GM21423 (cell line): Measurements from ENCODE around the gene RBCK1.
"Not testable (repeated sequence)": the region's sequence is repeated elsewhere in the genome, so short reads cannot be mapped to it uniquely, and the experiment has no call there.

ENCODE experiments used
- ATAC-seq: cut with Tn5 transposase; IDR thresholded peaks from one replicate; pipeline ENCODE4 v1.9.1; 2021; ENCODE audit warnings: mild to moderate bottlenecking, moderate library complexity; ENCODE audit not compliant: unreplicated experiment

RBCK1 gene

GRCh38 chr20:407953-408842 is at the start of gene RBCK1:
RBCK1 (plus strand) TSS chr20:408299; CDS start chr20:408758, 459 bp downstream.
- ATAC-seq = peak; percentile 67

GRCh38 chr20:358891-359555 is 49.1 kb upstream of the RBCK1 start:
- no peak for ATAC-seq

GRCh38 chr20:361561-361960 is 46.5 kb upstream of the RBCK1 start:
- no peak for ATAC-seq

- ATAC-seq = no peak
These were observed 45.5 kb upstream of the RBCK1 start for GRCh38 chr20:362271-363254.

- no peak for ATAC-seq
These were observed 44.6 kb upstream of the RBCK1 start for GRCh38 chr20:363319-364078.

- no peak for ATAC-seq
These were observed 42.9 kb upstream of the RBCK1 start for GRCh38 chr20:364905-365794.

- ATAC-seq = no peak
These were observed 41.9 kb upstream of the RBCK1 start for GRCh38 chr20:366041-366718.

- ATAC-seq = no peak
These were observed 41.2 kb upstream of the RBCK1 start for GRCh38 chr20:366719-367485.

GRCh38 chr20:367486-367887 is 40.6 kb upstream of the RBCK1 start:
- ATAC-seq = no peak

- ATAC-seq = no peak
These were observed 39.2 kb upstream of the RBCK1 start for GRCh38 chr20:368915-369314.

- no peak for ATAC-seq
These were observed 37.9 kb upstream of the RBCK1 start for GRCh38 chr20:370151-370600.

- no peak for ATAC-seq
These were observed 36.9 kb upstream of the RBCK1 start for GRCh38 chr20:370977-371754.

GRCh38 chr20:371755-372542 is 36.1 kb upstream of the RBCK1 start:
- no peak for ATAC-seq

- not testable (repeated sequence) for ATAC-seq
These were observed 35.5 kb upstream of the RBCK1 start for GRCh38 chr20:372543-373082.

GRCh38 chr20:373171-373890 is 34.8 kb upstream of the RBCK1 start:
- ATAC-seq = no peak
